HG03095 (cell line): ENCODE data around the gene OIP5.
"Not testable (repeated sequence)": the region's sequence is repeated elsewhere in the genome, so short reads cannot be mapped to it uniquely, and the experiment has no call there.

Experiments
- ATAC-seq: cut with Tn5 transposase; IDR thresholded peaks from one replicate; pipeline ENCODE4 v1.9.1; 2021; ENCODE audit warnings: moderate library complexity; ENCODE audit not compliant: unreplicated experiment

The OIP5 gene

GRCh38 chr15:41332194-41333025, at the start of gene OIP5, which contains the start of gene NUSAP1:
Gene OIP5, minus strand, starts transcription at chr15:41332591. Its CDS starts 30 bp downstream, at chr15:41332561.
Gene NUSAP1, plus strand, starts transcription at chr15:41332881. Its CDS starts 77 bp downstream, at chr15:41332958.
- ATAC-seq, result peak; percentile 80

GRCh38 chr15:41377978-41378377, 45.6 kb upstream of the OIP5 start:
- ATAC-seq, result no peak

- ATAC-seq, result no peak
Measured at GRCh38 chr15:41367418-41367817, 35.0 kb upstream of the OIP5 start.

GRCh38 chr15:41354371-41354770, 22.0 kb upstream of the OIP5 start:
- ATAC-seq, result no peak

- ATAC-seq, result no peak
Measured at GRCh38 chr15:41350057-41350717, 17.8 kb upstream of the OIP5 start.

- no peak for ATAC-seq
Measured at GRCh38 chr15:41347236-41347635, 14.8 kb upstream of the OIP5 start.

- ATAC-seq, result no peak
Measured at GRCh38 chr15:41341519-41341918, 9.1 kb upstream of the OIP5 start.

- no peak for ATAC-seq
Measured at GRCh38 chr15:41340189-41340695, 7.9 kb upstream of the OIP5 start.

- no peak for ATAC-seq
Measured at GRCh38 chr15:41337631-41338522, 5.5 kb upstream of the OIP5 start.

GRCh38 chr15:41337047-41337446, 4.7 kb upstream of the OIP5 start:
- no peak for ATAC-seq

- no peak for ATAC-seq
Measured at GRCh38 chr15:41336549-41336948, 4.2 kb upstream of the OIP5 start.

GRCh38 chr15:41334293-41335120, 2.1 kb upstream of the OIP5 start:
- no peak for ATAC-seq

GRCh38 chr15:41333026-41333562, 703 bp upstream of the OIP5 start:
- ATAC-seq, result peak; percentile 12

- no peak for ATAC-seq
Measured at GRCh38 chr15:41331833-41332193, 578 bp downstream of the OIP5 start.

- no peak for ATAC-seq
Measured at GRCh38 chr15:41331281-41331680, 1.1 kb downstream of the OIP5 start.

- ATAC-seq, result no peak
Measured at GRCh38 chr15:41323611-41324010, 8.8 kb downstream of the OIP5 start.

- ATAC-seq, result not testable (repeated sequence)
Measured at GRCh38 chr15:41320805-41321330, 11.5 kb downstream of the OIP5 start.

- no peak for ATAC-seq
Measured at GRCh38 chr15:41309226-41309905, 23.0 kb downstream of the OIP5 start.

GRCh38 chr15:41307679-41308078, 24.7 kb downstream of the OIP5 start:
- ATAC-seq, result no peak
